Ishikawa (cell line): ENCODE results near the gene TMEM11.

ENCODE experiments used
- CEBPB ChIP-seq: IDR thresholded peaks from 2 replicates; pipeline ENCODE4 v1.6.1; 2012
- CREB1 ChIP-seq: IDR thresholded peaks from 2 replicates; pipeline ENCODE4 v1.6.1; 2012; ENCODE audit warnings: low read depth
- EGR1 ChIP-seq: IDR thresholded peaks from 2 replicates; pipeline ENCODE4 v1.6.1; 2012
- EP300 ChIP-seq: IDR thresholded peaks from 2 replicates; pipeline ENCODE4 v1.6.1; 2012; ENCODE audit warnings: borderline replicate concordance
- FOXM1 ChIP-seq: IDR thresholded peaks from 2 replicates; pipeline ENCODE4 v1.6.1; 2012; ENCODE audit warnings: low read depth, borderline replicate concordance
- MAX ChIP-seq: IDR thresholded peaks from 2 replicates; pipeline ENCODE4 v1.6.1; 2012
- NFIC ChIP-seq: IDR thresholded peaks from 2 replicates; pipeline ENCODE4 v1.6.1; 2012
- RAD21 ChIP-seq: IDR thresholded peaks from 2 replicates; pipeline ENCODE4 v1.6.1; 2012; ENCODE audit warnings: low read depth
- REST ChIP-seq: IDR thresholded peaks from 2 replicates; pipeline ENCODE4 v1.6.1; 2012; ENCODE audit warnings: low read depth, mild to moderate bottlenecking
- TAF1 ChIP-seq: IDR thresholded peaks from 2 replicates; pipeline ENCODE4 v1.6.1; 2012; ENCODE audit warnings: low read depth, mild to moderate bottlenecking
- TCF12 ChIP-seq: IDR thresholded peaks from 2 replicates; pipeline ENCODE4 v1.6.1; 2012; ENCODE audit warnings: low read depth
- USF1 ChIP-seq: IDR thresholded peaks from 2 replicates; pipeline ENCODE4 v1.6.1; 2012
- YY1 ChIP-seq: IDR thresholded peaks from 2 replicates; pipeline ENCODE4 v1.6.1; 2012; ENCODE audit warnings: low read depth

GRCh38 chr17:21202512-21202911 lies 11.4 kb downstream of the TMEM11 start:
- TF ChIP-seq TAF1 (no peak), REST (no peak), CEBPB (no peak), EP300 (no peak), RAD21 (no peak), MAX (no peak), YY1 (no peak), FOXM1 (no peak), CREB1 (no peak), USF1 (no peak), NFIC (no peak), TCF12 (no peak), EGR1 (no peak)
